Measurements from ENCODE around the gene FANCD2. TPM values are rescaled to one million over a fixed set of nuclear protein-coding genes. Genes with fewer than 3 reads are reported as not detected.

The FANCD2 gene
- total RNA-seq, 3 donors from 2014 or later, result 33.8 to 34.8 (median 34.5) TPM

GRCh38 chr3:10149226-10149625, 123.0 kb downstream of the FANCD2 start:
- peaks cover 38% of the 10 kb centered on the region for H3K36me3 Mint-ChIP-seq (ENCODE audit: insufficient read depth)
- DNase-seq, result no peak
- no peak for ATAC-seq
- H3K9me3 Mint-ChIP-seq, result no peaks in the 10 kb centered on the region
- peaks cover 19% of the 10 kb centered on the region for H3K4me1 Mint-ChIP-seq (ENCODE audit: low read depth)
- H3K27me3 Mint-ChIP-seq (ENCODE audit: low read depth), result no peaks in the 10 kb centered on the region
- no peak overlapping the region for H3K4me3 Mint-ChIP-seq

- H3K36me3 Mint-ChIP-seq (ENCODE audit: insufficient read depth), result peaks cover 43% of the 10 kb centered on the region
- no peaks in the 10 kb centered on the region for H3K27me3 Mint-ChIP-seq (ENCODE audit: low read depth)
- no peak overlapping the region for H3K4me3 Mint-ChIP-seq
- ATAC-seq (no peak), DNase-seq (no peak)
- H3K9me3 Mint-ChIP-seq, result no peaks in the 10 kb centered on the region
- H3K4me1 Mint-ChIP-seq (ENCODE audit: low read depth), result peaks cover 10% of the 10 kb centered on the region
Observed at GRCh38 chr3:10150987-10151386, 124.8 kb downstream of the FANCD2 start.

Other genes starting within 250 kb of the FANCD2 start
- 10 to 100 TPM; 39.3 to 42.0 (median 40.2) TPM for gene TADA3, start 234.0 kb upstream of the FANCD2 start, total RNA-seq
- gene ARPC4, start 233.4 kb upstream of the FANCD2 start, total RNA-seq, result 100 to 1,000 TPM; 257 to 268 (median 264) TPM
- gene TTLL3, start 216.2 kb upstream of the FANCD2 start, total RNA-seq, result 10 to 100 TPM in 2 of 3 donors, 1 to 10 TPM in 1; 9.2 to 13.5 (median 11.1) TPM
- 10 to 100 TPM; 56.5 to 70.3 (median 69.0) TPM for gene RPUSD3, start 182.4 kb upstream of the FANCD2 start, total RNA-seq
- not detected for gene CIDEC, start 146.2 kb upstream of the FANCD2 start, total RNA-seq
- gene JAGN1, start 135.8 kb upstream of the FANCD2 start, total RNA-seq, result 10 to 100 TPM; 39.2 to 42.3 (median 41.2) TPM
- gene IL17RE, start 123.6 kb upstream of the FANCD2 start, total RNA-seq, result under 1 TPM; 0.47 to 0.73 (median 0.61) TPM
- gene IL17RC, start 109.3 kb upstream of the FANCD2 start, total RNA-seq, result under 1 TPM; 0.27 to 0.53 (median 0.40) TPM
- gene CRELD1, start 92.6 kb upstream of the FANCD2 start, total RNA-seq, result 10 to 100 TPM; 11.0 to 15.6 (median 13.0) TPM
- 1 to 10 TPM; 6.7 to 7.6 (median 7.5) TPM for gene PRRT3, start 74.0 kb upstream of the FANCD2 start, total RNA-seq
- gene EMC3, start 39.6 kb upstream of the FANCD2 start, total RNA-seq, result 10 to 100 TPM; 47.1 to 58.8 (median 47.7) TPM
- not detected for gene FANCD2OS, start 81.8 kb downstream of the FANCD2 start, total RNA-seq
- 100 to 1,000 TPM in 1 of 3 donors, 10 to 100 TPM in 2; 93.5 to 104 (median 96.6) TPM for gene BRK1, start 89.2 kb downstream of the FANCD2 start, total RNA-seq
- 10 to 100 TPM; 29.6 to 32.7 (median 30.4) TPM for gene VHL, start 115.3 kb downstream of the FANCD2 start, total RNA-seq
- 1 to 10 TPM; 2.1 to 3.8 (median 3.0) TPM for gene IRAK2, start 138.5 kb downstream of the FANCD2 start, total RNA-seq
- gene TATDN2, start 222.0 kb downstream of the FANCD2 start, total RNA-seq, result 10 to 100 TPM; 66.5 to 70.2 (median 66.5) TPM

All from activated T-cell treated with anti-CD3 and anti-CD28 coated beads, Interleukin-2, amount 50 U/mL, for 4 hours (primary cell).